Limb (tissue), 2 donors: ENCODE measurements around the gene MYH9.

ENCODE experiments used
- DNase-seq, 2 donors: peaks; one replicate each; pipeline ENCODE4 v3.0.0-alpha.2; 2016; ENCODE audit errors: extremely low spot score in 2 of 2

MYH9 gene

GRCh38 chr22:36332623-36333332 is 55.0 kb downstream of the MYH9 start:
- peak in 1 of 2 donors; percentile 71 for DNase-seq

- peak in 1 of 2 donors; percentile 67 for DNase-seq
Observed at GRCh38 chr22:36331912-36332622, 55.7 kb downstream of the MYH9 start.

- no peak for DNase-seq
Observed at GRCh38 chr22:36331306-36331911, 56.4 kb downstream of the MYH9 start.

- DNase-seq = no peak
Observed at GRCh38 chr22:36330655-36331305, 57.0 kb downstream of the MYH9 start.

- DNase-seq = no peak
Observed at GRCh38 chr22:36330127-36330526, 57.6 kb downstream of the MYH9 start.

GRCh38 chr22:36329254-36330078 is 58.3 kb downstream of the MYH9 start:
- peak in 1 of 2 donors; percentile 68 for DNase-seq

GRCh38 chr22:36328635-36329253 is 59.0 kb downstream of the MYH9 start:
- DNase-seq = no peak

GRCh38 chr22:36327922-36328551 is 59.7 kb downstream of the MYH9 start:
- DNase-seq = no peak

- DNase-seq = no peak
Observed at GRCh38 chr22:36326178-36327161, 61.3 kb downstream of the MYH9 start.

GRCh38 chr22:36325154-36326031 is 62.4 kb downstream of the MYH9 start:
- DNase-seq = peak in 1 of 2 donors; percentile 59

GRCh38 chr22:36324414-36324813 is 63.4 kb downstream of the MYH9 start:
- no peak for DNase-seq

- no peak for DNase-seq
Observed at GRCh38 chr22:36323855-36324331, 63.9 kb downstream of the MYH9 start.

GRCh38 chr22:36323182-36323854 is 64.4 kb downstream of the MYH9 start:
- no peak for DNase-seq

GRCh38 chr22:36322602-36322915 is 65.2 kb downstream of the MYH9 start:
- DNase-seq = no peak

- DNase-seq = no peak
Observed at GRCh38 chr22:36321797-36322601, 65.8 kb downstream of the MYH9 start.

- DNase-seq = no peak
Observed at GRCh38 chr22:36320553-36320952, 67.2 kb downstream of the MYH9 start.
